ENCODE data around the gene FRMD1.

Gene FRMD1

GRCh38 chr6:168040856-168041496 lies 38.0 kb downstream of the FRMD1 start:
- DNase-seq = no peak

GRCh38 chr6:168039849-168040248 lies 39.2 kb downstream of the FRMD1 start:
- no peak for DNase-seq

GRCh38 chr6:168039301-168039700 lies 39.7 kb downstream of the FRMD1 start:
- DNase-seq = no peak

GRCh38 chr6:168038576-168039140 lies 40.4 kb downstream of the FRMD1 start:
- no peak for DNase-seq

- peak in 1 of 2 experiments; percentile 15 for DNase-seq
Measured at GRCh38 chr6:168037856-168038255, 41.2 kb downstream of the FRMD1 start.

- DNase-seq = peak; percentile 60 to 79
Measured at GRCh38 chr6:168037242-168037641, 41.8 kb downstream of the FRMD1 start.

- peak in 1 of 2 experiments; percentile 47 for DNase-seq
Measured at GRCh38 chr6:168035661-168036545, 43.1 kb downstream of the FRMD1 start.

- peak; percentile 43 to 91 for DNase-seq
Measured at GRCh38 chr6:168035098-168035660, 43.8 kb downstream of the FRMD1 start.

GRCh38 chr6:168034537-168034936 lies 44.5 kb downstream of the FRMD1 start:
- DNase-seq = no peak

GRCh38 chr6:168033791-168034190 lies 45.2 kb downstream of the FRMD1 start:
- DNase-seq = no peak

- no peak for DNase-seq
Measured at GRCh38 chr6:168032005-168032760, 46.8 kb downstream of the FRMD1 start.

- no peak for DNase-seq
Measured at GRCh38 chr6:168031411-168031971, 47.5 kb downstream of the FRMD1 start.

- DNase-seq = no peak
Measured at GRCh38 chr6:168030908-168031307, 48.1 kb downstream of the FRMD1 start.

GRCh38 chr6:168030218-168030746 lies 48.7 kb downstream of the FRMD1 start:
- no peak for DNase-seq

GRCh38 chr6:168029459-168030217 lies 49.4 kb downstream of the FRMD1 start:
- no peak for DNase-seq

- DNase-seq = no peak
Measured at GRCh38 chr6:168028181-168028580, 50.8 kb downstream of the FRMD1 start.

GRCh38 chr6:168027521-168027920 lies 51.5 kb downstream of the FRMD1 start:
- no peak for DNase-seq

GRCh38 chr6:168026925-168027324 lies 52.1 kb downstream of the FRMD1 start:
- DNase-seq = no peak

- DNase-seq = no peak
Measured at GRCh38 chr6:168025831-168026710, 52.9 kb downstream of the FRMD1 start.

GRCh38 chr6:168024951-168025510 lies 54.0 kb downstream of the FRMD1 start:
- no peak for DNase-seq
